Parathyroid adenoma (tissue), 2 donors: ENCODE data around the gene ARMS2.

Experiments used
- H2AFZ ChIP-seq: fragments of 300-600 bp; sonication (generic); one replicate; pipeline ENCODE4 v1.7.0; 2017; ENCODE audit warnings: antibody characterized with exemption, mild to moderate bottlenecking
- H3K27ac ChIP-seq: fragments of 300-600 bp; sonication (generic); one replicate; pipeline ENCODE4 v1.7.0; 2017
- H3K27me3 ChIP-seq: fragments of 300-600 bp; sonication (generic); one replicate; pipeline ENCODE4 v1.7.0; 2017; ENCODE audit warnings: low read length; ENCODE audit not compliant: control insufficient read depth, insufficient read depth
- H3K36me3 ChIP-seq: fragments of 300-600 bp; sonication (generic); one replicate; pipeline ENCODE4 v1.7.0; 2017; ENCODE audit warnings: low read length; ENCODE audit not compliant: control insufficient read depth, insufficient read depth
- H3K4me1 ChIP-seq: fragments of 300-600 bp; sonication (generic); one replicate; pipeline ENCODE4 v1.7.0; 2017; ENCODE audit warnings: control low read depth
- H3K4me2 ChIP-seq: fragments of 300-600 bp; sonication (generic); one replicate; pipeline ENCODE4 v1.7.0; 2017; ENCODE audit warnings: low read length
- H3K4me3 ChIP-seq: fragments of 300-600 bp; sonication (generic); one replicate; pipeline ENCODE4 v1.7.0; 2017; ENCODE audit warnings: low read depth, low read length
- H3K79me2 ChIP-seq: fragments of 300-600 bp; sonication (generic); one replicate; pipeline ENCODE4 v1.7.0; 2017; ENCODE audit warnings: control low read depth
- H3K9ac ChIP-seq: fragments of 300-600 bp; sonication (generic); one replicate; pipeline ENCODE4 v1.7.0; 2017; ENCODE audit warnings: mild to moderate bottlenecking
- H3K9me3 ChIP-seq: fragments of 300-600 bp; sonication (generic); one replicate; pipeline ENCODE4 v1.7.0; 2017; ENCODE audit warnings: low read length; ENCODE audit not compliant: control insufficient read depth
- CTCF ChIP-seq: fragments of 300-600 bp; sonication (generic); IDR thresholded peaks from one replicate; pipeline ENCODE4 v1.7.0; 2017; ENCODE audit warnings: antibody characterized with exemption, mild to moderate bottlenecking
- donor health status: primary hyperparathyroidism.

The ARMS2 gene

GRCh38 chr10:122505885-122506645 is 51.6 kb downstream of the ARMS2 start:
- Histone ChIP-seq H3K4me1 (no peaks in the 10 kb centered on the region), H3K4me2 (no peak overlapping the region), H3K36me3 (no peaks in the 10 kb centered on the region), H3K27me3 (no peaks in the 10 kb centered on the region), H3K4me3 (no peak overlapping the region), H2AFZ (no peak overlapping the region), H3K27ac (no peak overlapping the region), H3K9me3 (no peaks in the 10 kb centered on the region), H3K9ac (no peak overlapping the region), H3K79me2 (no peaks in the 10 kb centered on the region)
- TF ChIP-seq CTCF: no peak
